NCI-H524 (cell line): ENCODE results near the gene NTN3.
"Not testable (repeated sequence)": the region's sequence is repeated elsewhere in the genome, so short reads cannot be mapped to it uniquely, and the experiment has no call there.

Experiments
- DNase-seq, 2 experiments: peaks; one replicate each; lab custom pipeline; 2025; lab: John Stamatoyannopoulos, UW

NTN3 gene

DNA sequence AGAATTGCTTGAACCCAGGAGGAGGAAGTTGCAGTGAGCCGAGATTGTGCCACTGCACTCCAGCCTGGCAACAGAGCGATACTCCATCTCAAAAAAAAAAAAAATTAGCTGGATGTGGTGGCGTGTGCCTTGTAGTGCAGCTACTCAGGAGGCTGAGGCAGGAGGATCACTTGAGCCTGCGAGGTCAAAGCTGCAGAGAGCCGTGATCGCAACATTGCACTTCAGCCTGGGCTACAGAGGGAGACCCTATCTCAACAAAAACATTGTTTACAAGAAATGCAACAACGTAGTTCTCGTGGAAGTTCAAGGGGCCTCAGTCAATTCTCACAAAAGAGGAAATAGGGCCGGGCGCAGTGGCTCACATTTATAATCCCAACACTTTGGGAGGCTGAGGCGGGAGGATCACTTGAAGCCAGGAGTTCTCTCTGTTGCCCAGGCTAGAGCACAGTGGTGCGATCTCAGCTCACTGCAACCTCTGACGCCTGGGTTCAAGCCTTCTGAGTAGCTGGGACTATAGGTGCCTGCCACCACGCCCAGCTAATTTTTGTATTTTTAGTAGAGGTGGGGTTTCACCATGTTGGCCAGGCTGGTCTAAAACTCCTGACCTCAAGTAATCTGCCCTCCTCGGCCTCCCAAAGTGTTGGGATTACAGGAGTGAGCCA is 29.8 kb upstream of the NTN3 start:
- DNase-seq: not testable (repeated sequence)

- DNase-seq: no peak
These were observed 27.5 kb upstream of the NTN3 start for GRCh38 chr16:2443555-2443954.

DNA sequence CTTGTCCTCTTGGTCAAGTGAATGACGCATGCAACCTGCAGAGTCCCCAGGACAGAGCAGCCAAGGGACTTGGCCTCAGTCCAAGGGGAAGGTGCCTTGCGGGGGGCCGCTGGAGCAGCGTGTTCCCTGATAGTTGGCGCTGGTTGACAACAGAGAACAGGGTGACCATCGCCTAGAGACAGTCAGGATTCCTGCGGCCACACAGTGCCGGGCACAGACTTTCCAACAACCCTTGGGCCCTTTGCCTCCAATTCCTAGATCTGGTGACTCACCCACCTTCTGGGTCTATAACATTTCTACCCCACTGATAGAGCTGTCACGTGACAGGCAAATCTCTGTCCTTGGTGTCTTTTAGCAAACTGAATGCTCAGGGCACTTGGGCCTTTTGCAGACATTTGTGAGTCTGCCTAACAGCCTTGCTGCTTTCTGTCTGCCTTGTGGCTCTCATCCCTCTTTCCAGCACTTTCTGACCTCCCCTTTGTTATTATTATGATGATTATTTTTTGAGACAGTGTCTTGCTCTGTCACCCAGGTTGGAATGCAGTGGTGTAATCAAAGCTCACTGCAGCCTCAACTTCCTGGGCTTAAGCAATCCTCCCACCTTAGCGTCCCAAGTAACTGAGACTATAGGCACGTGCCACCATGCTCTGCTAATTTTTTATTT is 23.0 kb upstream of the NTN3 start:
- DNase-seq: no peak

DNA sequence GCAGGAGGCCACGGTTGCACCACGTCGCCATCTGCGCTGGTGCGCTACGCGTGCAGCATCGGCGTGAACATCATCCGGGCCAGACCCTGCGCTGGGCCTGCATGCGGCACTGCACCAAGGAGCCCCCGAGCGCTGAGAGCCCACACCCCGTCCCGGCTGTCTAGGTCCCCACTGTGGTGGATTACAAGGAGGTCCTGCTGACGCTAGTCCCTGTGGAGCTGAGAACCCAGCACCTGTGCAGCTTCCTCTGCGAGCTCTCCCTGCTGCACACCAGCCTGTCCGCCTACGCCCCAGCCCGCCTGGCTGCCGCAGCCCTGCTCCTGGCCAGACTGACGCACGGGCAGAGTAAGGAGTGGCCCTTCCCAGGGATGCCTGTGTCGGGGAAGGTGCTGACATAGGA is 22.0 kb upstream of the NTN3 start:
- DNase-seq: no peak

DNA sequence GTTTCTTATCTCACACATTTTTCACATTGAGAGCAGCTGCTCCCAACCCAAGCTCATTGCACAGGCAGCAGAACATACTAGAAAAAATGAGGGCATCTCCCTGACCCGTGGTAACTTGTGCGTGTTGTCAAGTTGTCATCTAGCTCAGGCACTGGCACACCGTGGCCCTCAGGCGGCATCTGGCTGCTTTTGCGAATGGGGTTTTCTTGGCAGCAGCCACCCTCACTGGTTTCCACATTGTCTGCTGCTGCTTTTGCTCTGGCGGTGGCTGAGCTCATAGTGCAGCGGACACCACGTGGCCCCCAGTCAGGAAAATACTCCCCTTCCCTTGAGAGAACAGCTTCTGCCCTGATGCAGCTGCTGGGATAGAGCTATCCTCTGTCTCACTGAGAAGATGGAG is 20.6 kb upstream of the NTN3 start:
- DNase-seq: no peak

DNA sequence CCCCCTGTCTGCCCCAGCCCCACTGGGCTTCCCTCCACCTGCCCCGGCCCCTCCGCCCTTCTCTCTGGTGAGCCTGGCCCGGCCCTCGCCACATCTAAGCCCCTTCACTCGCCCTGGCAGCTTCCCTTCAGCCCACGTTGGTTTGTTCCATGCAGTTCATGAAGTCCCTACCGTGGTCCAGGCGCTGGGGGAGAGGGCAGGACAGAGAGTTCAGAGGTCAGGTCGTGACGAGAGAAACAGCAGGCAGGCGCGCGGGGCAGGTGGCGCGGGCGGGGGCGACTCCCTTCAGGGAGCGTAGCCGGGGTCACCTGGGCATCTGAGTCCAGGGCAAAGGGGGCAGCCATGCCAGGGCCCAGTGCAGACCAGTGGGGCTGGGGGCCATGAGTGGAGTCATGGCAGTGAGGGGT is 20.1 kb upstream of the NTN3 start:
- DNase-seq: no peak

DNA sequence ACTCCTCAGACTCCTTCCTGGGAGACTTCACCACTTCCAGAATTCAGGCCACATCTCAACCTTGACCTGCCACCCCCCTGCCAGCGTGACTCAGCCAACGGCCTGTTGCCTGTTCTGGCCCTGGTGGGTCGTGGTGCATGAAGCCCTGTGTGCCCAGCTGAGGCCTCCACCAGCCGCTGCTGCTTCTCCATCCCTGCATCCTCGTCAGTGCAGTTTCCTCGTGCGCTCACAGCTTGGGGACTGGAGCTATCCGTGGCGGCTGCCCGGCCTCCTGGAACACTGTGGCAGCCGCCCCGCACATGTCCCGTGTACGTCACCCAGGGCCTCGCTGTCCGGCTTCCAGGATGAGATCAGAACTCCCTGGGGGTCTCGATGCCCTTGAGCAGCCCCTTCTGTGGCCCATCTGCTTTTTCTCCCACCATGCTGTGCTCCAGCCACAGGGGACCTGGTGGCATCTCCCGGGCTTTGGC is 19.2 kb upstream of the NTN3 start:
- no peak for DNase-seq

- DNase-seq: no peak
These were observed 18.4 kb upstream of the NTN3 start for GRCh38 chr16:2452650-2453049.

- DNase-seq: no peak
These were observed 15.8 kb upstream of the NTN3 start for GRCh38 chr16:2455081-2455845.

GRCh38 chr16:2456551-2457153 is 14.4 kb upstream of the NTN3 start:
- no peak for DNase-seq

DNA sequence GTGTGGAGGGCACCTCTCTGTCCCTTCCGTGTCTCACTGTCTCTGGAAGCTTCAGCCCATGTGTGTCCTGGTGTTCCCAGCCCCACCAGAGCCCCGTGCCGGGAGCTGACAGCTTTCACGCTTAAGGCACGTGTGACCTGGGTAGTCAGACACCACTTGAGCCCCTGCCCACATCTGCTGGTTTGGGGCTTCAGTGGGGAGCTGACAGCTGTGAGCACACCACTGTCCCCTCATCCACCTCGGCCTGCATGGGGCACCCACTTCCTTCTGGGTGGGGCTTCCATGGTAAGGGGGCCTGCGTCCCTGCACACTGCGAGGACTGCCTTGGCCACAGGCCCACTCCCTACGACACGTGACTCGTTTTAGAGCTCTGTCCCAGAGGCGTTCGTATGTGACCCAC is 13.8 kb upstream of the NTN3 start:
- DNase-seq: peak in 1 of 2 experiments; percentile 56

DNA sequence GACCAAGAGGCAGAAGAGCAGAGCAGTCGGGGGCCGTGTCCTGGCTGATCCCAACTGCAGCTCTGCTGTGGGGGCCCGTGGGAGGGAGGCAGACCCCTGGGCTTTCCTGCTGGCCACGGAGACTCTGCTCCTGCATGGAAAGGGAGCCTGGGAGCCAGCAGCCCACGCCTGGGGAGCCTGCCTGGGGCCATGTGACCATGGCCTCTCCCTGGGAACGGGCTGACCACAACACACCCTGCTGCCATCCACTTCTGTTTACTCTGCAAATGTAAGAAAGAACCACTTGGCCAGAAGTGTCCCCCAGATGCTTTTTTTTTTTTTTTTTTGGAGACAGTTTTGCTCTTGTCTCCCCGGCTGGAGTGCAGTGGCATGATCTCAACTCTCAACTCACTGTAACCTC is 13.2 kb upstream of the NTN3 start:
- no peak for DNase-seq

GRCh38 chr16:2458887-2459646 is 12.0 kb upstream of the NTN3 start:
- DNase-seq: no peak

DNA sequence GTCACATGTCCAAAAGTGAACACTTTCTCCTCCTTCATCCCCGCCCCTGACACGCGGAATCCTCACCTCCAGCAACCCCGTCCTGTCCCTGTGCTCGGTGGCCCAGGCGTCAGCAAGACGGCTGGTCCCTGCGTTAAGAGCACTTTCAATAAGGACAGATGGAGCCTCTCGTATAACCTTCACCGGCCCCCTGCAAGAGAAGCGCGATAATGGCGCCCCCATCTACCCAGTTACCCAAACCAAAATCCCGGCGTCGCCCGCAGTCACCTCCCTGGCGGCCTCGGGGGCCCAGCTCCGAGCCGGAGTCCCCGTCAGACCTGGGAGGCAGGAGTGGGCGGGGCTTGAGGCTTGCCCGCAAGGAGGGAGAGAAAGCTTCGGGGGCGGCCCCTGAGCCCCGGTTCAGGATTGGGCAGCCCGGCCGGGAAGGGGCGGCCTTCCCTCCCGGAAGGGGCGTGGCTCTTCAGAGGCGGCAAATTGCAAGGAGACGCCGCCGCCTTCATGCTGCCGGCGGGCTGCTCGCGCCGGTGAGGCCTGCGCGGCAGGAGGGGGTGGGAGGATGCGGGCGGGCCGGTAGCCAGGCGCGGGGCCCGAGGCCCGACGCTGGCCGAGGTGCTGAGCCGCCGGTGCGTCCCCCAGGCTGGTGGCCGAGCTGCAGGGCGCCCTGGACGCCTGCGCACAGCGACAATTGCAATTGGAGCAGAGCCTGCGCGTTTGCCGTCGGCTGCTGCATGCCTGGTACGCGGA is 11.3 kb upstream of the NTN3 start, which contains the start of gene TEDC2:
Gene TEDC2, plus strand, starts transcription at position 463 of the 744 bp plus-strand sequence. Its CDS starts 36 bp downstream, at position 499.
- DNase-seq: peak; percentile 96 to 98

DNA sequence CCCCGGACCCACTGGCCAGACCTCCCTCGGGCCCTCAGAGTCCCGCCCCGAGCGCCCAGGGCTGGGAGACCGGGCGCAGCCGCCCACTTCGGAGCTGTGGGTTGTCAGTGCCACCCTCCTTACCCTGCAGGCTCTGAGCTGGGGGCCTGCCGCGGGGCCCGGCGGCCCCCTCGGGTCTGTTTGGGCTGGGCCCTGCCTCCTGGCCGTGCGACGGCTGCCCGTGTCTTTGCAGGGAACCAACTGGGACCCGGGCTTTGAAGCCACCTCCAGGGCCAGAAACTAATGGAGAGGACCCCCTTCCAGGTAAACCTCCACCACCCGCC is 10.7 kb upstream of the NTN3 start:
- DNase-seq: no peak

DNA sequence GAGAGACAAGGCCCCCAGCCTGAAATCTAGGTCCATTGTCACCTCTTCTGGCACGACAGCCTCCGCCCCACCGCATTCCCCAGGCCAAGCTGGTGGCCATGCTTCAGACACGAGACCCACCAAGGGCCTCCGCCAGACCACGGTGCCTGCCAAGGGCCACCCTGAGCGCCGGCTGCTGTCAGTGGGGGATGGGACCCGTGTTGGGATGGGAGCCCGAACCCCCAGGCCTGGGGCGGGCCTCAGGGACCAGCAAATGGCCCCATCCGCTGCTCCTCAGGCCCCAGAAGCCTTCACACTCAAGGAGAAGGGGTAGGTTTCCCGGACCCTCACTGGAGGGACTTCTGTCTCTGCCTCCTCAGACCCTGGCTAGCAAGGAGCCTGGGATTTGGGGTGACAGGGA is 10.2 kb upstream of the NTN3 start:
- no peak for DNase-seq

DNA sequence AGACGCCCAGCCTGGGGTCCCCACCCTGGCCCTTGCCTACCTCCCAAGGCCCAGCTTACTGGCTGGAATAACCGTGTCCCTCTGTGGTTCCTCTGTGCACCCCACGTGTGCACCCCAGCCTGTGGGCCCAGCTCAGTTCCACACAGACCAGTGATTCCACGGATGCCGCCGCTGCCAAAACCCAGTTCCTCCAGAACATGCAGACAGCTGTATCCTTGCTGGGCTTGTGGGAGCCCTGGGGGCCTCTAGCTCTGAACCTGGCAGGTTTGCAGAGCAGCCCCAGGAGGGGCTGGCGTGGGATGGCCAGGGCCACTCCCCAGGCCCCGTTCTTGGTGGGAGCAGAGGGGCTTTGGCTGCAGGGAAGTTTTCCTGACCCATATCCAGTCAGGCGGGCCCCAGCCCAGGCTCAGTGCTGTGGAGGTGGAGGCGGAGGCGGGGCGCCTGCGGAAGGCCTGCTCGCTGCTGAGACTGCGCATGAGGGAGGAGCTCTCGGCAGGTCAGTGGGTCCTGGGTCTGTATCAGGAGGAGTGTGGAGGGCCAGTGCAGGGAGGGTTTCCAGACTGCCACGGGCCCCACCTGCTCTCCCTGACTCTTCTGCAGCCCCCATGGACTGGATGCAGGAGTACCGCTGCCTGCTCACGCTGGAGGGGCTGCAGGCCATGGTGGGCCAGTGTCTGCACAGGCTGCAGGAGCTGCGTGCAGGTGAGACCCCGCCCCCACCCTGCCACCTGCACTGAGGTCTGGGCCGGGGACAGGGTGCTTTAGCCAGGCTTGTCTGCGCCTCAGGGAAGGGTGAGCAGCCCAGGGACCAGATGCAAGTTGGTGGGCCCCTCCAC is 8.8 kb upstream of the NTN3 start:
- no peak for DNase-seq

- DNase-seq: peak in 1 of 2 experiments; percentile 57
These were observed 6.8 kb upstream of the NTN3 start for GRCh38 chr16:2464333-2464732.

- peak in 1 of 2 experiments; percentile 59 for DNase-seq
These were observed 5.3 kb upstream of the NTN3 start for GRCh38 chr16:2465653-2466415.
